Testis (tissue), 2 donors: ENCODE measurements around the gene MAOA.

Experiments
- POLR2A ChIP-seq: fragments of 450-650 bp; IDR thresholded peaks from one replicate; pipeline ENCODE4 v1.6.1; 2017; ENCODE audit warnings: antibody characterized with exemption, mild to moderate bottlenecking, moderate library complexity
- TF ChIP-seq, protein P1 (sequence below), 3 experiments: fragments of 450-650 bp in 2 of 3; fragments of 200-600 bp in 1 of 3; sonication (generic) in 1 of 3; IDR thresholded peaks; one replicate each; pipeline ENCODE4 v1.5.1; 2016 to 2019; ENCODE audit warnings: antibody characterized with exemption in 3 of 3, mild to moderate bottlenecking in 2 of 3, moderate library complexity in 1 of 3

DNA sequence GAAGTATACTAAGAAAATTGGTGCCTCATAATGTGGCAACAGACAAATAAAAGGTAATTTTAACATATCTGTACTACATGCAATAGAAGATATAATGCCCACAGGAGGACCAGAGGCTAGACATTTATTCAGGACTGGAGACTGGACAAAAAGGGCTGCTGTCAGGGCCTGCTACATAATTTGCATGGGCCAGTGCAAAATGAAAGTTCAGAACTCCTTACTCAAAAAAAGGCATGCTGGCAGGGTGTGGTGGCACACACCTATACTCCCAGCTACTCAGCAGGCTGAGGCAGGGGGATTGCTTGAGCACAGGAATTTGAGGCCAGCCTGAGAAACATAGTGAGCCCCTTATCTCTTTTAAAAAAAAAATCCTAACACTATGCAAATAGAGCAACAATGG is 12.4 kb upstream of the MAOA start:
- TF ChIP-seq, protein P1, sequence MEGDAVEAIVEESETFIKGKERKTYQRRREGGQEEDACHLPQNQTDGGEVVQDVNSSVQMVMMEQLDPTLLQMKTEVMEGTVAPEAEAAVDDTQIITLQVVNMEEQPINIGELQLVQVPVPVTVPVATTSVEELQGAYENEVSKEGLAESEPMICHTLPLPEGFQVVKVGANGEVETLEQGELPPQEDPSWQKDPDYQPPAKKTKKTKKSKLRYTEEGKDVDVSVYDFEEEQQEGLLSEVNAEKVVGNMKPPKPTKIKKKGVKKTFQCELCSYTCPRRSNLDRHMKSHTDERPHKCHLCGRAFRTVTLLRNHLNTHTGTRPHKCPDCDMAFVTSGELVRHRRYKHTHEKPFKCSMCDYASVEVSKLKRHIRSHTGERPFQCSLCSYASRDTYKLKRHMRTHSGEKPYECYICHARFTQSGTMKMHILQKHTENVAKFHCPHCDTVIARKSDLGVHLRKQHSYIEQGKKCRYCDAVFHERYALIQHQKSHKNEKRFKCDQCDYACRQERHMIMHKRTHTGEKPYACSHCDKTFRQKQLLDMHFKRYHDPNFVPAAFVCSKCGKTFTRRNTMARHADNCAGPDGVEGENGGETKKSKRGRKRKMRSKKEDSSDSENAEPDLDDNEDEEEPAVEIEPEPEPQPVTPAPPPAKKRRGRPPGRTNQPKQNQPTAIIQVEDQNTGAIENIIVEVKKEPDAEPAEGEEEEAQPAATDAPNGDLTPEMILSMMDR (IDR thresholded peaks at IDR 0.05), result no peak
- no peak for TF ChIP-seq POLR2A
